AG09319 (cell line): ENCODE results near the gene GANC.

Experiments used
- DNase-seq: peaks from one replicate; pipeline ENCODE4 v3.0.0-alpha.2; 2010; ENCODE audit warnings: low read depth; ENCODE audit errors: extremely low read depth
- TF ChIP-seq, protein P1 (sequence below): IDR thresholded peaks from 2 replicates; pipeline ENCODE4 v1.5.1; 2011; ENCODE audit warnings: low read depth, mild to moderate bottlenecking, inconsistent platforms, low read length, moderate library complexity

The GANC gene

DNA sequence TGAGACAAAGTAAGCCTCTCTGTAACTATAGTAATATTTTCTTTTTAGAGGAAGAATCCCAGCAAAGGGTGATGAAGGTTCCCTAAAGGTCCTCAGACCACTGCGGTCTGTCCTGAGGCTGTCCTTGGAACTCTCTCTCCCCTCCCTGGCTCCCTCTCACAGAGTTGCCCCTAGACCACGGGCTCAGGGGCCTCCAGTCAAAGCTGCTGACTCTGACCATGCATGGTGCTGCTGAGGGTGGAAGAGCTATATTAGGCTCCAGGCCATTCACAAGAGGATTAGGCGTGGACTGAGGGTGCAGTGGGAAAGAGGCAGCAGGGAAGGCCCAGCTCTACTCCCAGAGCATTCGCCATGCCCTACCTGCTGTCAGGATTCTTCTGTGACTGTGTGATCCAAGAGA is 100.9 kb downstream of the GANC start:
- TF ChIP-seq, protein P1, sequence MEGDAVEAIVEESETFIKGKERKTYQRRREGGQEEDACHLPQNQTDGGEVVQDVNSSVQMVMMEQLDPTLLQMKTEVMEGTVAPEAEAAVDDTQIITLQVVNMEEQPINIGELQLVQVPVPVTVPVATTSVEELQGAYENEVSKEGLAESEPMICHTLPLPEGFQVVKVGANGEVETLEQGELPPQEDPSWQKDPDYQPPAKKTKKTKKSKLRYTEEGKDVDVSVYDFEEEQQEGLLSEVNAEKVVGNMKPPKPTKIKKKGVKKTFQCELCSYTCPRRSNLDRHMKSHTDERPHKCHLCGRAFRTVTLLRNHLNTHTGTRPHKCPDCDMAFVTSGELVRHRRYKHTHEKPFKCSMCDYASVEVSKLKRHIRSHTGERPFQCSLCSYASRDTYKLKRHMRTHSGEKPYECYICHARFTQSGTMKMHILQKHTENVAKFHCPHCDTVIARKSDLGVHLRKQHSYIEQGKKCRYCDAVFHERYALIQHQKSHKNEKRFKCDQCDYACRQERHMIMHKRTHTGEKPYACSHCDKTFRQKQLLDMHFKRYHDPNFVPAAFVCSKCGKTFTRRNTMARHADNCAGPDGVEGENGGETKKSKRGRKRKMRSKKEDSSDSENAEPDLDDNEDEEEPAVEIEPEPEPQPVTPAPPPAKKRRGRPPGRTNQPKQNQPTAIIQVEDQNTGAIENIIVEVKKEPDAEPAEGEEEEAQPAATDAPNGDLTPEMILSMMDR: no peak
- no peak for DNase-seq

DNA sequence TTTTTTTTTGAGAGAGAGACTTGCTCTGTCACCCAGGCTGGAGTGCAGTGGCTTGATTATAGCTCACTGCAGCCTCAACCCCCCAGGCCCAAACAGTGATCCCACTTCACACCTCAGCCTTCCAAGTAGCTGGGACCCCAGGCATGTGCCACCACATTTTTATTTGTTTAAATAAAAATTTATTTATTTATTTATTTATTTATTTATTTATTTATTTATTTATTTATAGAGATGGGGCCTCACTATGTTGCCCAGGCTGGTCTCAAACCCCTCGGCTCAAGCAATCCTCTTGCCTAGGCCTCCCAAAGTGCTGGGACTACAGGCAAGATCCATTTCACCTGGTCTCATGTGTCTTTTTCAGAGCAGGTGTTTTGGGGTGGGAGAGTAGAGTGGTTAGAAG is 101.8 kb downstream of the GANC start:
- TF ChIP-seq, protein P1: no peak
- no peak for DNase-seq

DNA sequence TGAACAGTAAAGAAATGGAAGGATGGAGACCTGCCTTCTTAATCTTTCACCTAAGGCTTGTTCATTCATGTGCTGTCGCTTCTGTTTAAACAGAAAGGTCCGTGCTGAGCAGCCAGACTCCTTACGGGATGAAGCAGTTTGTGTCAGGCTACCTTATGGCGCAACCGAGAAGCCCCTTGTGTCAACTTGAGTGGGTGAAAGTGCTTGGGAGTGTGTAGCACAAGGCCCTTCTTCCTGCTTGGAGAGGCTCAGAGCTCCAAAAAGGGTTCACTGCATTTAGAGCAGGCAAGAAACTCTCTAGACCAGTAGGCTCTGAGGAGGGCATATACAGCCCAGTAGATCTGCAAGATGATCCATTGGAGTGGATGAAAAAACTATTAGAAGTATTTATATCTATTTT is 102.3 kb downstream of the GANC start:
- no peak for DNase-seq

DNA sequence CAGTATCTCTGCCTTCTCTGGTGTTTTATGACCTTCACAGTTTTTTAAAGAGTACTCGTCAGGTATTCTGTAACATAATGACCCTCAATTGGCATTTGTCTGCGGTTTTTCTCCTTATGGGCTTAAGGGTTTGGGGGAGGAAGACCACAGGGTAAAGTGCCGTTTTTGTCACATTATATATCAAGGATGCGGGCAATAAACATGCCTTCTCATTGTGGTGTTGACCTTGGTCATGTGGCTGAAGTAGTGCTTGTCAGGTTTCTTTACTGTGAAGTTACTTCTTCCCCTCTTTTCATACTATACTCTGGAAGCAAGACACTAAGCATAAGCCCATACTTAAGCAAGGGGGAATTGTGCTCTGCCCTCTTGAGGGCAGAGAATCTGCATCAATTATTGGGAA is 102.9 kb downstream of the GANC start:
- DNase-seq: no peak
- TF ChIP-seq, protein P1: no peak

More for the DNA sequence above, 102.3 kb downstream of the GANC start:
- TF ChIP-seq, protein P1: no peak

DNA sequence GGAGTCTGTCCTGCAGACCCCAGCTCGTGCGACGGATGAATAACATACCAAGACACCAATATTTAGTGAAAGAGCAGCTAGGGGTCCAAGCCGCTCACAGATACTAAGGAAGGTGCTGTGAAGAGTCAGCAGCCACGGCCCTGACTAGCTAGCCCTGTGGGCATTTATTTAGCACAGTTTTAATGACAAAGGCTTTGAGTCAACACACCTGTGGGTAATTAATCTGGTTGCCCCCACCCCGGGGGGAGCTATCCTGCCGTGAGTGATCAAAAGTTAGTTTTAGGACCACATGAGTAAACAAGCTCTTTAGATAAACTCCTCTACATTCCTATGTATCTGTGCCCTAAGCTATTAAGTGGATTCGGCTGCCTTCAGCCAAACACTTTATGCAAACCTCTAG is 105.0 kb downstream of the GANC start:
- TF ChIP-seq, protein P1: no peak
- no peak for DNase-seq

DNA sequence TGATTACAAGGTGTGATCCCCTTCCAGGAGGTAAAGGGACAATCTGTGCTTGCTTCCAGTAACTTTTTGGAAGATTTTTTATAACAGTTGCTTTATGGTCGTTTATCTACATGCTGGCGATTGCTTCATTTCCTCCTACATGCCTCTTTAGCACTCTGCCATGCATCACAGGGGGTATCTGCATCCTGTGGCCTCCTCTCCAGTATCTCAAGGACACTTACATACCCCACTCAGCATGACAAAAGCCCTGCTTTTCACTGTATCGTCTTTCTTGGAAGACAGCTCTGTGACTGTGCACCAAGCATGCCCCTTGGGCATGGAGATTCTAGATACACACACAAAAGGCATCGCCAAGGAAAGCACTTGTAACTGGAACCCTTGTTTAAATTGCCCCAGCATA is 111.6 kb downstream of the GANC start:
- TF ChIP-seq, protein P1: no peak
- DNase-seq: no peak

DNA sequence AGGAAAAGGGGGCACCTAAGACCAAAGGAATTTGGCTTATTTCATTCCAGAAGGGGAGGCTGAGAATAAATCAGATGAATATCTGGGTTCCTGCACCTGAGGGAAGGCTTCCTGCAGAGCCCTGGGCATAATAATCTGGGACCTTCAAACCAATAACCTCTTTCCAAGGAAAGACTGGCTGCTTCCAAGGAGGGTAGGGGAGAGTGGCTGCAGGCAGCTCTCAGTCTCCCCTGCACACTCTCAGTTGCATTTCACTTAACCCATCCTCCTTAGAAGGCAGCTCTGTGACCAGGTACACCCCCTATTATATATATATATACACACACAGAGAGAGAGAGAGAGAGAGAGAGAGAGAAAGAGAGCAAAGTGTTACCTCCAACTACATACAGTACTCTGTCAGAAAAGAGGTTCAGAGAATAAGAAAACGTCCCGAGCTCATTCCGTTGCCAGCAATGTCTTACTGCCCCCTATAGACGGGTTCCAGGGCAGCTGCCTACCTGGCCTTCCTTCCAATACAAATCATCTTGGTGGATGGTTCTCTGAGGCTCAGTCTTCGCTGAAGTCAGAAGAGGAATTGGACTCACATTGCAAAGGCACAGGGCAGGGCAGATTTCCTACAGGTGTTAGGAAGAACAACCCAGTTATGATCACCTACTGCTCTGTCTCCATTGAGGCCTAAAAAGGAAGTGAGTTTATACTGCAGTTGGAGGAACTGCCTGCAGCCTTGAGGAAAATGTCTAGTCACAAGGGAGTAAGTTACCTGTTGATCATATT is 112.4 kb downstream of the GANC start:
- TF ChIP-seq, protein P1: peak; percentile 64
- no peak for DNase-seq
